Retinal pigment epithelial cell (primary cell): ENCODE results near the gene ST7.
"Not testable (repeated sequence)": the region's sequence is repeated elsewhere in the genome, so short reads cannot be mapped to it uniquely, and the experiment has no call there.

Experiments used
- DNase-seq: peaks from one replicate; pipeline ENCODE4 v3.0.0-alpha.2; 2010; ENCODE audit warnings: low read depth
- H3K4me3 ChIP-seq: 2 replicates; pipeline ENCODE4 v1.5.1; 2011; ENCODE audit warnings: mild to moderate bottlenecking, low read length, control low read depth, moderate library complexity
- CTCF ChIP-seq: conservative IDR thresholded peaks from 2 replicates; pipeline ENCODE4 v1.5.1; 2011; ENCODE audit warnings: low read depth, low read length, control low read depth, inconsistent platforms

Gene ST7

DNA sequence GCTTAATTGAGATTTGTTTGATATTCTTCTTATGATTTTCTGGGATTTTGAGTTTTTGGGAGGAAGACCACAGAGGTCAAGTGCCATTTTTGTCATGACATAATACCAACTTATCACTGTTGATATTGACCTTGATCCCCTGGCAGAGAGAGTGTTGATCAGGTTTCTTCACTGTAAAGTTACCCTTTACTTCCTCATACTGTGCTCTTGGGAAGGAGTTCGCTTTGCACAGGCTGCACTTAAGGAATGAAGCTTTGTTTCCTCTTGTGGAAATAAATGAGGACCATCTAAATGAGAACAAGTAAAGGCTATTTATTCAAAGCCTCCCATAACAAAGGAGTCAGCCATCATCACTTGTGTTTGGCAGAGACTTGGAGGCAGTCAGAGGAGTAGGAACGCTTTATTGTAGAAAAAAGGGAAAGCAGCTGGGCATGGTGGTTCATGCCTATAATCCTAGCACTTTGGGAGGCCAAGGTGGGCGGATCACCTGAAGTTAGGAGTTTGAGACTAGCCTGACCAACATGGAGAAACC lies 16.1 kb downstream of the ST7 start:
- no peak for DNase-seq
- TF ChIP-seq CTCF = no peak

GRCh38 chr7:116970238-116970910 lies 17.1 kb downstream of the ST7 start:
- no peak for TF ChIP-seq CTCF
- DNase-seq = no peak

More for the DNA sequence above, 16.1 kb downstream of the ST7 start:
- no peak overlapping the region for H3K4me3 ChIP-seq

GRCh38 chr7:116971153-116971552 lies 17.9 kb downstream of the ST7 start:
- DNase-seq, H3K4me3 ChIP-seq: not testable (repeated sequence)

More at GRCh38 chr7:116970238-116970910, 17.1 kb downstream of the ST7 start:
- no peak overlapping the region for H3K4me3 ChIP-seq

DNA sequence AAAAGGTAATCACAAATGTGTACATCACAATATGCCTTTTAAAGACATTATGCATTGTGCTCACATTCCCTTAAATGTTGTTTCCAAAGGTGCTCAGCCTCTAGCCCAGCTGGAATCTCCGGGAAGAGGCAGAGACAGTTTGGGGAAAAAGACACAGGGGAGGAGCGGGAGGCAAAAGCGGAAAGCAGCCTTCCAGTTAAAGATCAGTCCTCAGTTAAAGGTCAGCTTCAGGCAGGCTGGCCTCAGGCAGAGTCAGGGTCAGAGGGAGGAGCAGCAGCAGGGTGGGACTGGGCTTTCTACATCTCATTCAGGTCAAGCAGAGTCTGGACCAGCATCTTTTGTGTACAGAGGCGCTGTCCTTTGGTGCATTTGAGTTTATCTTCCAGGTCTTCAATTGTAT lies 18.6 kb downstream of the ST7 start:
- TF ChIP-seq CTCF = no peak
- no peak for DNase-seq
- no peak overlapping the region for H3K4me3 ChIP-seq

DNA sequence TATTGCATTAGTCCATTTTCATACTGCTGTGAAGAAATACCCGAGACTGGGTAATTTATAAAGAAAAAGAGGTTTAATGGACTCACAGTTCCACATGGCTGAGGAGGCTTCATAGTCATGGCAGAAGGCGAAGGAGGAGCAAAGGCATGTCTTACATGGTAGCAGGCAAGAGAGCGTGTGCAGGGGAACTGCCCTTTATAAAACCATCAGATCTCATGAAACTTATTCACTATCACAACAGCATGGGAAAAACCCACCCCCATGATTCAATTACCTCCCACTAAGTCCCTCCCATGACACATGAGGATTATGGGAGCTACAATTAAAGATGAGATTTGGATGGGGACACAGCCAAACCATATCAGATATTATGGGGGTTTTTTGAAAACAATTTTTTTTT lies 21.7 kb downstream of the ST7 start:
- not testable (repeated sequence) for H3K4me3 ChIP-seq, DNase-seq

DNA sequence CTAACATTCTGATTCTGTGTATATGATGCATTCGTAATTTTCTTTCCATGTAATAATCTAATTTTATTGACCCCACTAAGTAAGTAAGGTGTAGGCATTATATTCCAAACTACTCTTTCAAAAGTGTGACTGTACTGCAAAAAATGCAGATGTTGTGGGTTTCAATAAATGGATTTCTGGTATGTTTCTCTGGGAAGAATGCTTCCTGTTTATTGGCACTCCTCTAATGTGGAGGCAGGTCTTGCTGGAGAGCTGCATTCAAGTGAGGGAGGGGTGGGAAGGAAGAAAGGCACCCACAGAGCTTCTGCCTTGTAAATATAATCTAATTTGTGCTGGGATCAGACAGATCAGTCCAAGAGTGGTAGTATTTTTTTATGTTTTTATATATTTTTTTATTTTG lies 23.9 kb downstream of the ST7 start:
- no peak overlapping the region for H3K4me3 ChIP-seq
- no peak for DNase-seq
- no peak for TF ChIP-seq CTCF

- no peak for DNase-seq
- no peak for TF ChIP-seq CTCF
- H3K4me3 ChIP-seq = no peak overlapping the region
These were observed 24.7 kb downstream of the ST7 start for GRCh38 chr7:116978006-116978405.

DNA sequence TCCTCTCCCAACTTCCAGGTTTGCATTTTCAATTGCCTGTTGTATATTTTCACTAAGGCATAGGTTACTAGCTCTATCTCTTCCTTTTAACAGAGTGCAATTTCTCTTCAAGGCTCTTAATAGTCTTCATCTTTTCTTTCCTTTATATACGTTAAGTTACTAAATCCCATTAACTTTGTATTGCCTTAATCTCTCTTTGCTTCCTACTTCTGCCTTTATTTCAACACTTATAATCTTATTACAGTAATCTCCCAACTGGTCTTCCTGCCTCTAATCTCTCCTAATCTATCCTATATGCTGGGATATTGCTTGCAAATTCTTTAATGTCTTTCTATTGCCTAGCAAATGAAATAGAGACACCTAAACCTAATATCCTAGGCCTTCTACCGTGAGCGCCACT lies 26.1 kb downstream of the ST7 start:
- TF ChIP-seq CTCF = no peak
- DNase-seq = no peak
- no peak overlapping the region for H3K4me3 ChIP-seq
